Measurements from ENCODE around the gene CLMN.
A peak's percentile ranks its signal among the peaks of the same experiment; 100 is the strongest.

The CLMN gene

GRCh38 chr14:95314609-95315008, 5.1 kb downstream of the CLMN start:
- no peak overlapping the region for H3K4me3 ChIP-seq (ENCODE audit: low read depth, low read length)
- no peak overlapping the region for H3K27ac ChIP-seq
- no peaks in the 10 kb centered on the region for H3K27me3 ChIP-seq (ENCODE audit: insufficient read depth, low read depth, severe bottlenecking)
- peaks cover 6% of the 10 kb centered on the region for H3K36me3 ChIP-seq
- peaks cover 6% of the 10 kb centered on the region for H3K9me3 ChIP-seq (ENCODE audit: severe bottlenecking)
- no peak for TF ChIP-seq CTCF (IDR thresholded peaks at IDR 0.05; ENCODE audit: low read depth, low read length)
- no peak for DNase-seq

- DNase-seq, result no peak
- no peak overlapping the region for H3K27ac ChIP-seq
- peaks cover 12% of the 10 kb centered on the region for H3K36me3 ChIP-seq
- peaks cover 13% of the 10 kb centered on the region for H3K9me3 ChIP-seq (ENCODE audit: severe bottlenecking)
- TF ChIP-seq CTCF (IDR thresholded peaks at IDR 0.05; ENCODE audit: low read depth, low read length), result no peak
- H3K4me3 ChIP-seq (ENCODE audit: low read depth, low read length), result no peak overlapping the region
- H3K27me3 ChIP-seq (ENCODE audit: insufficient read depth, low read depth, severe bottlenecking), result no peaks in the 10 kb centered on the region
Measured at GRCh38 chr14:95313707-95314106, 6.0 kb downstream of the CLMN start.

- Histone ChIP-seq H3K27me3 (ENCODE audit: insufficient read depth, low read depth, severe bottlenecking) (no peaks in the 10 kb centered on the region), H3K27ac (no peak overlapping the region), H3K36me3 (peaks cover 12% of the 10 kb centered on the region), H3K9me3 (ENCODE audit: severe bottlenecking) (peaks cover 17% of the 10 kb centered on the region), H3K4me3 (ENCODE audit: low read depth, low read length) (no peak overlapping the region)
- no peak for DNase-seq
- TF ChIP-seq CTCF (IDR thresholded peaks at IDR 0.05; ENCODE audit: low read depth, low read length), result no peak
Measured at GRCh38 chr14:95313190-95313589, 6.5 kb downstream of the CLMN start.

- no peak for DNase-seq
- Histone ChIP-seq H3K27ac (no peak overlapping the region), H3K4me3 (ENCODE audit: low read depth, low read length) (no peak overlapping the region), H3K27me3 (ENCODE audit: insufficient read depth, low read depth, severe bottlenecking) (no peaks in the 10 kb centered on the region), H3K36me3 (peaks cover 12% of the 10 kb centered on the region), H3K9me3 (ENCODE audit: severe bottlenecking) (peaks cover 17% of the 10 kb centered on the region)
- TF ChIP-seq CTCF (IDR thresholded peaks at IDR 0.05; ENCODE audit: low read depth, low read length), result no peak
Measured at GRCh38 chr14:95312311-95312710, 7.4 kb downstream of the CLMN start.

GRCh38 chr14:95311752-95312151, 8.0 kb downstream of the CLMN start:
- TF ChIP-seq CTCF (IDR thresholded peaks at IDR 0.05; ENCODE audit: low read depth, low read length), result no peak
- Histone ChIP-seq H3K27ac (no peak overlapping the region), H3K27me3 (ENCODE audit: insufficient read depth, low read depth, severe bottlenecking) (no peaks in the 10 kb centered on the region), H3K4me3 (ENCODE audit: low read depth, low read length) (no peak overlapping the region), H3K36me3 (peaks cover 12% of the 10 kb centered on the region), H3K9me3 (ENCODE audit: severe bottlenecking) (peaks cover 17% of the 10 kb centered on the region)
- no peak for DNase-seq

GRCh38 chr14:95310635-95311380, 8.9 kb downstream of the CLMN start:
- no peak for TF ChIP-seq CTCF (IDR thresholded peaks at IDR 0.05; ENCODE audit: low read depth, low read length)
- Histone ChIP-seq H3K27me3 (ENCODE audit: insufficient read depth, low read depth, severe bottlenecking) (no peaks in the 10 kb centered on the region), H3K4me3 (ENCODE audit: low read depth, low read length) (no peak overlapping the region), H3K9me3 (ENCODE audit: severe bottlenecking) (peaks cover 17% of the 10 kb centered on the region), H3K36me3 (peaks cover 9% of the 10 kb centered on the region), H3K27ac (peak overlapping the region; percentile 32; the same call in 1 of the 2 replicates)
- DNase-seq, result no peak

Data from WERI-Rb-1 (cell line).